Gastrocnemius medialis (tissue), 4 donors: ENCODE measurements around the gene CRYGA.

Experiments used
- POLR2A ChIP-seq, 2 donors: fragments of 450-650 bp; IDR thresholded peaks; one replicate each; pipeline ENCODE4 v1.6.1; 2017; ENCODE audit warnings: antibody characterized with exemption in 2 of 2, mild to moderate bottlenecking in 2 of 2, moderate library complexity in 2 of 2
- TF ChIP-seq, protein P1 (sequence below), 5 experiments: fragments of 450-650 bp in 3 of 5; fragments of 200-600 bp in 2 of 5; sonication (generic) in 2 of 5; IDR thresholded peaks in 4 of 5; conservative IDR thresholded peaks in 1 of 5; 1 replicate in 4 of 5; 2 replicates in 1 of 5; pipeline ENCODE4 v1.5.1; 2016 to 2019; ENCODE audit warnings: antibody characterized with exemption in 5 of 5, mild to moderate bottlenecking in 3 of 5, moderate library complexity in 3 of 5

DNA sequence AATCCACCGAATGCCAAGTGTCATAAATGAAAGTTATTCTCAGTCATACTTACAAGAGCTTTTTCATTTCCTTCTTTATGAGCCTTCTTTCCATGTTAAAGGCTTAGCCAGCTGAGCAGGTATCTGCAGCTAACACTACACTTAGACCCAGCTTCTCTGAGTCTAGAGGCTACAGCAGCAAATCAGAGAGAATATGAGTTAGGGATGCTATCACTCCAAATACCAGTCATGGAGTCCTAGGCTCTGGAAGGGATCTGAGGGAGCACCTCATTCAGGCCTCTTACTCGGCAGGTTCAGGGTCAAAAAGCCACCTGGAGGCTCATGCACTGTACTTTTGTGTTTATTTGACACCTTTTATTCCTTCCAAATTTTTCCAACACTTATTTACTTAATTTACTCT is 23.5 kb upstream of the CRYGA start:
- TF ChIP-seq, protein P1, sequence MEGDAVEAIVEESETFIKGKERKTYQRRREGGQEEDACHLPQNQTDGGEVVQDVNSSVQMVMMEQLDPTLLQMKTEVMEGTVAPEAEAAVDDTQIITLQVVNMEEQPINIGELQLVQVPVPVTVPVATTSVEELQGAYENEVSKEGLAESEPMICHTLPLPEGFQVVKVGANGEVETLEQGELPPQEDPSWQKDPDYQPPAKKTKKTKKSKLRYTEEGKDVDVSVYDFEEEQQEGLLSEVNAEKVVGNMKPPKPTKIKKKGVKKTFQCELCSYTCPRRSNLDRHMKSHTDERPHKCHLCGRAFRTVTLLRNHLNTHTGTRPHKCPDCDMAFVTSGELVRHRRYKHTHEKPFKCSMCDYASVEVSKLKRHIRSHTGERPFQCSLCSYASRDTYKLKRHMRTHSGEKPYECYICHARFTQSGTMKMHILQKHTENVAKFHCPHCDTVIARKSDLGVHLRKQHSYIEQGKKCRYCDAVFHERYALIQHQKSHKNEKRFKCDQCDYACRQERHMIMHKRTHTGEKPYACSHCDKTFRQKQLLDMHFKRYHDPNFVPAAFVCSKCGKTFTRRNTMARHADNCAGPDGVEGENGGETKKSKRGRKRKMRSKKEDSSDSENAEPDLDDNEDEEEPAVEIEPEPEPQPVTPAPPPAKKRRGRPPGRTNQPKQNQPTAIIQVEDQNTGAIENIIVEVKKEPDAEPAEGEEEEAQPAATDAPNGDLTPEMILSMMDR (IDR thresholded peaks at IDR 0.05 in 4 of 5, conservative IDR thresholded peaks at IDR 0.05 in 1 of 5): no peak
- no peak for TF ChIP-seq POLR2A (IDR thresholded peaks at IDR 0.05)
